Measurements from ENCODE around the gene CHPF2.

DNA sequence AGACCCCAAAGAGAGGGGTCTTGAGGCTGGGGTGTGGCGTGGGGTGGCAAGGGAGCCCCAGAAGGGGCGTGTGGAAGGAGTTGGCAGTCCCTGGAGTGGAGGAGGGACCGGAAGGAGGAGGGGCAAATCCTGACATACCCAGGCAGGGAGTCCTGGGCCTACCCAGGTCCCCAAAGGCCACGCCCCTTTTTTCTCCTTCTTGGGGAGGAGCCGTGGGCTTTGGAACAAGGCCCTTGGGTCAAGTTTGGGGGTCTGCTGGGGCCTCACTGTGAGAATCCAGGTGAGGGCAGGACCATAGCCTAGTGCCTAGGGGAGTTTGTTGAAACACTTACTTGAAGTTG is 17.4 kb downstream of the CHPF2 start:
- TF ChIP-seq, protein P1, sequence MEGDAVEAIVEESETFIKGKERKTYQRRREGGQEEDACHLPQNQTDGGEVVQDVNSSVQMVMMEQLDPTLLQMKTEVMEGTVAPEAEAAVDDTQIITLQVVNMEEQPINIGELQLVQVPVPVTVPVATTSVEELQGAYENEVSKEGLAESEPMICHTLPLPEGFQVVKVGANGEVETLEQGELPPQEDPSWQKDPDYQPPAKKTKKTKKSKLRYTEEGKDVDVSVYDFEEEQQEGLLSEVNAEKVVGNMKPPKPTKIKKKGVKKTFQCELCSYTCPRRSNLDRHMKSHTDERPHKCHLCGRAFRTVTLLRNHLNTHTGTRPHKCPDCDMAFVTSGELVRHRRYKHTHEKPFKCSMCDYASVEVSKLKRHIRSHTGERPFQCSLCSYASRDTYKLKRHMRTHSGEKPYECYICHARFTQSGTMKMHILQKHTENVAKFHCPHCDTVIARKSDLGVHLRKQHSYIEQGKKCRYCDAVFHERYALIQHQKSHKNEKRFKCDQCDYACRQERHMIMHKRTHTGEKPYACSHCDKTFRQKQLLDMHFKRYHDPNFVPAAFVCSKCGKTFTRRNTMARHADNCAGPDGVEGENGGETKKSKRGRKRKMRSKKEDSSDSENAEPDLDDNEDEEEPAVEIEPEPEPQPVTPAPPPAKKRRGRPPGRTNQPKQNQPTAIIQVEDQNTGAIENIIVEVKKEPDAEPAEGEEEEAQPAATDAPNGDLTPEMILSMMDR (IDR thresholded peaks at IDR 0.05; ENCODE audit: borderline replicate concordance, extremely low read depth, low read length, poor library complexity, severe bottlenecking): no peak
- TF ChIP-seq EZH2 (IDR thresholded peaks at IDR 0.05; ENCODE audit: borderline replicate concordance, low read depth, low read length, severe bottlenecking): no peak

Data from DND-41 (cell line).